ENCODE results near the gene FAM135A.

DNA sequence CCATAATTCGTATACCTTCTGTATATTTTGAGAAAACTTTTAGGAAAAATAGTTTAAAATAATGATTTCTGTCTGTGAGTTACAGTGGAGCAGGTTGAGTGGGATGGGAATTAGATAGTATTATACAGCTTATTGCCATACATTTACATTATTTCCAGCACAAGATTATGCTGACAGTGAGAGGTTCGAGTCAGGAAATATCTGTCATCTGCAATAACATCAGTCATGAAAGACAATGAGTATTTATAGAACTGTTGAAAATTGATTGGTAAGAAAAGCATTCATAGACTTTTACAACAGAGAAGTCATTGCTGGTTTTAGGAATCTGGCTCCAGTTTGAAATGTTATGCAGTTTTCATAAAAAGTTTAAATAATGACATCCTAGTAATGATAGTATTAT, 45.9 kb downstream of the FAM135A start:
- TF ChIP-seq EZH2 (IDR thresholded peaks at IDR 0.05; ENCODE audit: insufficient read depth, poor library complexity, severe bottlenecking) (no peak), EZH2phosphoT487 (IDR thresholded peaks at IDR 0.05; ENCODE audit: insufficient read depth, low read depth) (no peak)

All from GM23248 (cell line).